HG03108 (cell line): ENCODE results near the gene KIRREL1.

Source experiments
- ATAC-seq: cut with Tn5 transposase; IDR thresholded peaks from one replicate; pipeline ENCODE4 v1.9.1; 2021; ENCODE audit warnings: moderate library complexity; ENCODE audit not compliant: unreplicated experiment

KIRREL1 gene

GRCh38 chr1:158005224-158005623 lies 11.8 kb downstream of the KIRREL1 start:
- ATAC-seq = no peak

- no peak for ATAC-seq
Observed at GRCh38 chr1:158007180-158007579, 13.7 kb downstream of the KIRREL1 start.

DNA sequence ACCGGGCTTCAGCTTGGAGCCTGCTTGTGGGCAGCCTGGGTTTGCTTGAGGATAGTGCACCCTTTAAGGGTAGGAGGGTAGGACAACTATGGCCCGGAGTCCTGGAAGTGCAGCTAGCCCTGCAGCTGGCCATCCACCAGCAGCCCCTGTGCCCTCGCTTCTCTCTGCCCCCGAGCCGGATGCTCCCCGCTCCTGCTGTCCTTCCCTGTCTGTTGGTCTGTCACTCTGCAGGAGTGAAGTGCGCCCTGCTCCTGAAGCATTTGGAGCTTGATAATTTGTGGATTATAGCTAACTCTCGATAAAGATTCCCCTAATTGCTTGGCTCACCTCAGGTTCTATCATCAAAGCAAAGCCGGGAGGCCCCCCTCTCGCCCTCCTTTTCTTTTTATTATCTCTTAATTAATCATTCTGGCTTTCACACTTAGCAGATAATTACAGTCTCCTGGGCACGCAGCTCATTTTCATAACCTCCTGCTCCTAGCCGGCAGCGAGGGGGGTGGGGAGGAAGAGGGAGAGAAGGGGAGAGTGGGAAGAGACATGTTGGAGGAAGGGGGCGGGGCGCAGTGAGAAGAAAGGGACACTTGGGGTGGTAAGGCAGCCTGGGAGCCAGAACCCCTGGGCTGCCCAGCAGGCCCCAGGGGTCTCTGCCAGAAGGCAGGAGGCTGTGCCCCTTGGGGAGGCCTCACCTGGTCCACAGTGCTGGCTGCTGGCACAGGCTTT lies 14.4 kb downstream of the KIRREL1 start:
- no peak for ATAC-seq

DNA sequence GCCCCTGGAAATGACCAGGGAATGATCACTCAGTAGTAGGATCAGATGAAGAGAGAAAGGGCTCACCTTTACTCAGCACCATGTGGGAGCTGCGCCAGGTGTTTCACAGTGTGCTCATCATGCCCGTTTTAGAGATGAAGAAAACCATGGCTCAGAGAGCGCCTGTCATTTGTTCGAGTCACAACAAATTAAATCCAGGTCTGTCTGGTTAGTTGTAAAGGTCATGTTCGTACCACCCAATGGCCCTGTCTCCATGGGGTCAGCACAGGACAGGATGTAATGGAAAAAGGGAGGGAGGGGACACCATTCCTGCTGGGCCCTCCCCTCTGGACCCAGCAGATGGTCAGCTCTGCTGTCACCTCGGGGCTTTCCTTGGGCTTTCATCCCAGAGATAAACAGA lies 15.2 kb downstream of the KIRREL1 start:
- no peak for ATAC-seq

DNA sequence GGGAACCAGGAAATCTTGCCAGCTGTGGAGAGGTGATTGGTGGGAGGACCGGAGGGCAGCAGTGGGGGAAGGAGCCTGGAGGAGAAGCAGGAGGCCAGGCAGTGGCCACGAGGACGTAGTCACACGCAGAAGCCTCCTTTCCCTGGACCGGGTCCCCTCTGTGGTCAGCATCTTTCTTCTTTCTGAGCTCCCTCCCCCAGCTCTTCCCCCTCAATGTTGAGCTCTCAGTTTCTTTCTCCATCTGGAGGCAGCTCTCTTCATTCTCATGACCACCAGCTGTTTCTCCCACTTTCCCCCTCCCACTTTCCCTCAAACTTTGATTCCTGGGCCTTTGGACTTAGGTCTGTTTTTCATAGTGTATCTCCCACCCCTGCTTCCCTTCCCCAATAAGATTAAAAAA lies 18.3 kb downstream of the KIRREL1 start:
- ATAC-seq = no peak

GRCh38 chr1:158013840-158014730 lies 20.6 kb downstream of the KIRREL1 start:
- ATAC-seq = no peak

DNA sequence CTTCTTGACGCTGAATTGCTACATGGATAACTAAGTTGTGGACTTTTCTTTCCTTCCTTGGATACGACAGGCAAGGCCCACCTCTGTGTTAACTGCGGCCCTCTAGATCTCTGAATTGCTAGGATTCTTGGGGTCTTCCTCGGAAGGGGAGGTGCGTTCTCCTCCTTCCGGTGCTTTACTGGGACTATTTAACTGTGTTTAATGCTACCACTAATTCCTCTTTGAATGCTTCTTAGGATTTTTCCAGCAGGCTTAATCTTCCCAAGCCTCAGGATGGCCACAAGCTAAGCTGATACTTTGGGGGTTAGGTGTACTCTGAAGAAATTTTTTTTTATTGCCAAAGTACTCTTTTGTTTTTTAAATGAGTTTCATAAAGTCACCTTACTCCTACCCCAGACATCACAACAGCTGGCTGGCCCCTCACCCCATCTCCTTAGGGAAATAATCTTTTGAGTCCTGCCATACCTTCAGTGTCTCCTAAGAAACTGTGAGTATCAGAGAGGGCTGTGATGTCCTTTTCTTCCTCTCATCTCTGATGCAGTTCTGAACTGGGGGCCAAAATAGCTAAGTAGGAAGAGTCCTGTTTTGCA lies 21.4 kb downstream of the KIRREL1 start:
- no peak for ATAC-seq

GRCh38 chr1:158016651-158017335 lies 23.3 kb downstream of the KIRREL1 start:
- ATAC-seq = no peak

DNA sequence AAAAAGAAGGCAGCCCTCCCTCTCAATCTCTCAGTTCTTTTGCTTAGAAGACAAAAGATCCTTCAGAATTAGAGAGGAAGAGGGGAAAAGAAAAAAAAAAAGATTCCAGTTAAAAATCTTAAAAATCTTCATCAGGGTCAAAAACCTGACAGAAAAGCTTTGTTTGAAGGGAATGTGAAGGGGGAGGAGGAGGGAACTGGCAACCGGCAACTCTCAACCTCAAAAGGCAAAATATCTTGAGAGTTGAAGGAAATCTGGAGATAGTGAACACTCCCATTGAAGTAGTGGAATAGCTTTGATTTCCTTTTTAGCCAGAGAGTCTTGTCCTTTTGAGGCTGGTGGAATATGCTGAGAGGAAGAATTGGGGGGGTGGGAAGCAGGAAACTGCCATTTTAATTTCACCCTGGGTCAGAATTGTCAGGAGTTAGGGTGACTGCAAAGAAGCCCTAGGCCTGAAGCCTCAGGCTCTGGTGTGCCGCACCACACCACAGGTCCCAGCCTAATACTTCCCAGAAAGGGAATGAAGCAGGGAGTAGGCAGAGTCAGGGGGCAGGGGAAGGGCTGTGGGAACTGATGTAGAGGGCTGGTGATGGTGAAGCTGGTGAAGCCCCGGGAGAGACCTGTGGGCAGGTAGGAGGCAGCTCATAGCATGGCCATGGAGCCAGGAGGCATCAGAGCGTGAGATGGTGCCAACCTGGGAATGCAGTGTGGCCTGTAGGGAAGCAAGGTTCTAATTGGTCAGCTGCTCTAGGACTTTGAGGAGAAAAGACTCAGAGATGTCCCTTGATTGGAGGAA lies 24.6 kb downstream of the KIRREL1 start:
- no peak for ATAC-seq

DNA sequence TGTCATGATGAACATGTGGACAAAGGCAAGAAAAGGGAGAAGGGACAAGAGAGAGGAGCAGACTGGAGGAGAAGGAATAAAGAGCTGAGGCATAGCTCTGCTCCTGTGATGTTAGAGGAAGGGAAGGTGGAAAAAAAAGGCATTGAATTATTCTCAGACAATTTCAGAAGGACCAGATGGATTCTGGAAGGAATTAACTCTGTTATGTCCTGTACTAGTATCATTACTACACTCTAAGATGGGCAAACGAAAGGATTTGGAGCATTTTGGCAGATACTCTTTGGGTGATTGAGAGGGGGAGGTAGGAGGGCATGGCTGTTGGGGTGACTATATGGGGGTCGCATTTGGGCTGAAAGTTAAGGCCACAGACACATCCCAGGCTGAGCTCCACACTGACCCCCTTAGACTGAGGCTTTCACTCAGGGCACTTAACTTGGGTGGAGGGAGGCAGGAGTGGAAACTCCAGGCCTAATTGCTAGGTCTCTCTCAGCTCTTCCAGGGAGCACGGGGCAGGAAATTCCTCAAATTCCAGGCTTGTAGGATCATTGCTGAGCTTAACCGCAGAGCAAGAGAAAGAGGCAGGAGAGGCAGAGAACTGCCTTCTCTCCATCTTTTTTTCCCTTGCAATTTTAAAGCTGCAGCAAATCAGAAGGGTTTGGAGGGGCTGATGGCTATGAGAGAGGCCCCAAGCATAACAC lies 25.9 kb downstream of the KIRREL1 start:
- ATAC-seq = no peak

DNA sequence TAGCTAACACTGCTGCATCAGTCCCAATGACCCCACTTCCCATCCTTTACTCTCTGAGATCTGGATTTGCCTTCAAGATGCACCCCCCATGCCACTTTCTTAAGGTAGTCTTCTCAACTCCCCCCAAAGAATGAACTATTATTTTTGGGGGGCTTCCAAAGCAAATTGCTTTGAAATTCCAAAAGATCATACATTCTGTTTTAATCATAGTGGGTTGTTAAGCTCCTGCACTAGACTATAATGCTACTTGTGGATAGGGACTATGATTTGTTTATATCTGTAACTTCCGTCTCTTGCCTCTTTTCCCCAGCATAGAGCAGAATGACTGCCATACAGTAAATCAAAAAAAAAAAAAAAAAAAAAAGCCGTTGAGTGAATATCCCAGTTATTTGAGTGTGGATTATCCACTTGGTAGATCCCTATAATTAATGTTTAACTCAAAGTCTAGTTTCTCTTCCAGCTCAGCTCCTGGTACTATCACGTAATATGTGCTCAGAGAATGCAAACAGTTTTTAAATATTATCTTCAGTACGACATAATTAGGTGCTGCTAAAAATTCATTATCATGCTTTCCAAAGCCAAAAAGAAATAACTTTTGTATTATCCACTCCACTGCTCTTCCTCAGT lies 26.9 kb downstream of the KIRREL1 start:
- no peak for ATAC-seq

DNA sequence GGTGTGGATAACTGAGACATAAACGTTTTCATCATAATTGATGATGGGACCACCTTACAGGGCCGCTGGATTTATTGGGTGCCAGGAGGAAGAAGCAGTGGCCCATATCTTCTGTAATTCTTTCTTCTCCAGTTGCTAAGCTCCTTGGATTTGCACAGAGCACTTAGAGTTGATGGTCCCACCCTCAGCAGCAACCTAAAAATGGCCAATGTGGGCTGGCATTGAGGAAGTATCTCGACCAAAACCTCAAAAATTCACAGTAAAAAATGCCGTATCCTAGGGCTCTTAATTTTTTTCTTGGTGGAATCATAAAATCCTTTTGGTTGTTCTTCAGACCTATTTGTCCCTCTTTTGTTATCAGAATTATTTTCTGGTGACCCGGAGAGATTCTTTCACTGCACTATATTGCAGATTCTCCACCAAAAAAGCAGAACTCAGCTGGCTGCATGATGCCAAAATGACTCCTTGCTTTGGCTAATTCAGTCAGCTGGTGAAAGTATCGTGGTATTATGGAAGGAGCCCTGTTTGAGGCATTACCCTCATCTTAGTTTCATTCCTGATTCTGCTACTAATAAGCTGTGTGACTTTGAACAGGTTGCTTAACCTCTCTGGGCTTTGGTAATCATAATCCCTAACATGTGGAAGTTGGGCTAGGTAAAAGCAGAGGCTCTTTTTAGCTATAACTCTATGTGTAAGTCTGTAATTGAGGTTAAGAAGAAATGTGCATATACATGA lies 27.6 kb downstream of the KIRREL1 start:
- ATAC-seq = no peak

- no peak for ATAC-seq
Observed at GRCh38 chr1:158021721-158022120, 28.3 kb downstream of the KIRREL1 start.

DNA sequence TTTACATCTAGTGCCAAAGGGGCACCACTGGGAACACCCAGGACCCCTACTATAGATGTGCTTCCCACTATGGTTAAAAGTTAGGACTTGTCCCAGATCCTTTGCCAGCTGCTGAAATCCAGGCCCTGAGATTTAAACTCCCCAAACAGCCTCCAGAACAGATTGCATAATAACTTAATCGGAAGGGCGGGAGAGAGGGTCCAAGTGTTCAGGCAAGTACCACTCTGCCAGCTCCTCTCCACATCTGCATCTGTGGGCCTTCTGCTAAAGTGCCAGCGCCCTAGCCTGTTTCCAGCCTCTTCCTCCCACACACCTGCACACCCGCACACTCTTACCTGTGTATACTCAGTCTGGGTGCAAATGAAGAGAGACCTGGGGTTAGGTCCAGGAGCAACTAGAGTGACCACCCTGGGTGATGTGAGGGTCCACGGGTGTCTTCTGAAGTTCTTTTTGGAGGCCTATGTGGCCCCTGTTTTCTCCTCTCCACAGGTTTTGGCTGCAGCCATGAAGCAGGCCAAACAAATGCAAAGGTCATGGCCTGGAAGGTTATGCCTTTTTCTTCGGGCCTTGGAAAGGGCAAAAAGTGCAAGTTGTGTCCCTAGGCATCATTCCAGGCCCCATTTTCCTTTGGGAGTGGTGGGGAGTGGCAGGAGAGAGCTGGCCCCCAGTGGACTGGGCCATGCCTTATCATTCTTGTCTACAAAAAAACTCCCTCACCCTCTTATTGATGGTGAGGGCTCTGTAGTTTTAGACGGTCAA lies 29.3 kb downstream of the KIRREL1 start:
- no peak for ATAC-seq

GRCh38 chr1:158024737-158025136 lies 31.3 kb downstream of the KIRREL1 start:
- ATAC-seq = no peak

- no peak for ATAC-seq
Observed at GRCh38 chr1:158025576-158026230, 32.3 kb downstream of the KIRREL1 start.

GRCh38 chr1:158026651-158027050 lies 33.2 kb downstream of the KIRREL1 start:
- ATAC-seq = no peak
